H9 (cell line): Measurements from ENCODE around the gene ADGRD1. TPM values are rescaled to one million over a fixed set of nuclear protein-coding genes. Genes with fewer than 3 reads are reported as not detected.

Source experiments
- DNase-seq: peaks from one replicate; pipeline ENCODE4 v3.0.0-alpha.2; 2017
- H2AFZ ChIP-seq: one replicate; pipeline ENCODE4 v1.6.1; 2013; ENCODE audit warnings: mild to moderate bottlenecking, low read length, control low read depth, moderate library complexity
- H2AK5ac ChIP-seq: 2 replicates; pipeline ENCODE4 v1.6.1; 2013; ENCODE audit warnings: low read length, control low read depth, mixed read lengths; ENCODE audit not compliant: insufficient read length
- H2BK120ac ChIP-seq: one replicate; pipeline ENCODE4 v1.6.1; 2013; ENCODE audit warnings: low read depth, mild to moderate bottlenecking, low read length, control low read depth, inconsistent platforms; ENCODE audit not compliant: poor library complexity, severe bottlenecking
- H2BK12ac ChIP-seq: 2 replicates; pipeline ENCODE4 v1.6.1; 2013; ENCODE audit warnings: low read length, control low read depth, mixed read lengths, low read depth; ENCODE audit not compliant: insufficient read length
- H2BK15ac ChIP-seq: 2 replicates; pipeline ENCODE4 v1.6.1; 2013; ENCODE audit warnings: low read depth, low read length, control low read depth
- H2BK20ac ChIP-seq: one replicate; pipeline ENCODE4 v1.6.1; 2013; ENCODE audit warnings: low read depth, mild to moderate bottlenecking, low read length, control low read depth, inconsistent platforms; ENCODE audit not compliant: poor library complexity, severe bottlenecking
- H2BK5ac ChIP-seq: 2 replicates; pipeline ENCODE4 v1.6.1; 2013; ENCODE audit warnings: low read length, control low read depth, mixed read lengths; ENCODE audit not compliant: insufficient read length
- H3K14ac ChIP-seq: 2 replicates; pipeline ENCODE4 v1.6.1; 2013; ENCODE audit warnings: low read length, control low read depth; ENCODE audit not compliant: insufficient read depth
- H3K18ac ChIP-seq: 2 replicates; pipeline ENCODE4 v1.6.1; 2013; ENCODE audit warnings: low read depth, mild to moderate bottlenecking, mixed read lengths, low read length, control low read depth; ENCODE audit not compliant: insufficient read length
- H3K23ac ChIP-seq: 2 replicates; pipeline ENCODE4 v1.6.1; 2013; ENCODE audit warnings: low read length, control low read depth, mixed read lengths, low read depth; ENCODE audit not compliant: insufficient read length
- H3K23me2 ChIP-seq: 2 replicates; pipeline ENCODE4 v1.6.1; 2013; ENCODE audit warnings: low read depth, mild to moderate bottlenecking, mixed read lengths, low read length, control low read depth; ENCODE audit not compliant: insufficient read length, poor library complexity, severe bottlenecking
- H3K27ac ChIP-seq: 2 replicates; pipeline ENCODE4 v1.5.1; 2013; ENCODE audit warnings: low read length, control low read depth, mixed read lengths, low read depth; ENCODE audit not compliant: insufficient read length
- H3K27me3 ChIP-seq: 2 replicates; pipeline ENCODE4 v1.6.1; 2013; ENCODE audit warnings: low read length, control low read depth, inconsistent platforms; ENCODE audit not compliant: insufficient read depth
- H3K4ac ChIP-seq: 2 replicates; pipeline ENCODE4 v1.6.1; 2013; ENCODE audit warnings: low read depth, mild to moderate bottlenecking, control low read depth, inconsistent platforms, low read length, moderate library complexity
- H3K4me1 ChIP-seq: 2 replicates; pipeline ENCODE4 v1.6.1; 2013; ENCODE audit warnings: low read length, control low read depth, inconsistent platforms; ENCODE audit not compliant: insufficient read depth
- H3K4me2 ChIP-seq: 2 replicates; pipeline ENCODE4 v1.6.1; 2013; ENCODE audit warnings: low read length, control low read depth, mixed read lengths; ENCODE audit not compliant: insufficient read length, insufficient read depth
- H3K56ac ChIP-seq: 2 replicates; pipeline ENCODE4 v1.6.1; 2013; ENCODE audit warnings: low read depth, mild to moderate bottlenecking, mixed read lengths, low read length, control low read depth; ENCODE audit not compliant: insufficient read length
- H3K79me1 ChIP-seq: 2 replicates; pipeline ENCODE4 v1.6.1; 2013; ENCODE audit warnings: low read depth, mild to moderate bottlenecking, moderate library complexity, low read length, control low read depth, inconsistent platforms; ENCODE audit not compliant: insufficient read depth, poor library complexity, severe bottlenecking
- H3K79me2 ChIP-seq: 2 replicates; pipeline ENCODE4 v1.6.1; 2013; ENCODE audit warnings: low read length, control low read depth, inconsistent platforms; ENCODE audit not compliant: insufficient read depth
- H3K9ac ChIP-seq: 2 replicates; pipeline ENCODE4 v1.6.1; 2013; ENCODE audit warnings: low read length, control low read depth, mixed read lengths; ENCODE audit not compliant: insufficient read length; ENCODE audit errors: extremely low read depth
- H3K9me3 ChIP-seq: one replicate; pipeline ENCODE4 v1.6.1; 2013; ENCODE audit warnings: low read depth, low read length, inconsistent platforms; ENCODE audit not compliant: control insufficient read depth
- H3T11ph ChIP-seq: one replicate; pipeline ENCODE4 v1.6.1; 2013; ENCODE audit warnings: mild to moderate bottlenecking, low read length, control low read depth, inconsistent platforms
- H4K20me1 ChIP-seq: one replicate; pipeline ENCODE4 v1.6.1; 2013; ENCODE audit not compliant: control insufficient read depth, insufficient read length, insufficient read depth
- H4K5ac ChIP-seq: 2 replicates; pipeline ENCODE4 v1.6.1; 2013; ENCODE audit warnings: low read depth, mild to moderate bottlenecking, mixed read lengths, low read length, control low read depth; ENCODE audit not compliant: insufficient read length
- H4K8ac ChIP-seq: replicated peaks from 2 replicates; pipeline ENCODE4 v1.6.1; 2013; ENCODE audit warnings: low read length, control low read depth, mixed read lengths, low read depth; ENCODE audit not compliant: insufficient read length
- H4K91ac ChIP-seq: 2 replicates; pipeline ENCODE4 v1.6.1; 2013; ENCODE audit warnings: low read depth, mild to moderate bottlenecking, moderate library complexity, mixed read lengths, low read length, control low read depth; ENCODE audit not compliant: insufficient read length
- H3K27ac Mint-ChIP-seq, 3 experiments: 2 replicates in 2 of 3; 3 replicates in 1 of 3; pipeline ENCODE4 v1.8.0; 2020 to 2021; ENCODE audit warnings: mixed read lengths in 3 of 3, mild to moderate bottlenecking in 1 of 3, moderate library complexity in 1 of 3
- H3K27me3 Mint-ChIP-seq: 2 replicates; pipeline ENCODE4 v1.8.0; 2021; ENCODE audit warnings: low read depth, mild to moderate bottlenecking, moderate library complexity, mixed read lengths
- H3K36me3 Mint-ChIP-seq, 3 experiments: 2 replicates in 2 of 3; 3 replicates in 1 of 3; pipeline ENCODE4 v1.8.0; 2020 to 2021; ENCODE audit warnings: low read depth in 3 of 3, mixed read lengths in 3 of 3; ENCODE audit not compliant: insufficient read depth in 1 of 3
- H3K4me1 Mint-ChIP-seq, 2 experiments: 2 replicates each; pipeline ENCODE4 v1.8.0; 2020; ENCODE audit warnings: mixed read lengths in 2 of 2
- H3K4me3 Mint-ChIP-seq, 2 experiments: 2 replicates in 1 of 2; 3 replicates in 1 of 2; pipeline ENCODE4 v1.8.0; 2020 to 2021; ENCODE audit warnings: mild to moderate bottlenecking in 2 of 2, mixed read lengths in 2 of 2, moderate library complexity in 1 of 2
- H3K9me3 Mint-ChIP-seq, 2 experiments: 2 replicates in 1 of 2; 3 replicates in 1 of 2; pipeline ENCODE4 v1.8.0; 2020; ENCODE audit warnings: mild to moderate bottlenecking in 2 of 2, mixed read lengths in 2 of 2, moderate library complexity in 1 of 2
- WGBS: extraction: QIAGEN DNeasy Blood & Tissue Kit; methylation state at CpG from one replicate; pipeline ENCODE4 v1.1.7; 2013; ENCODE audit warnings: missing lambda C conversion rate, low lambda C conversion rate, mixed read lengths; ENCODE audit not compliant: insufficient read length; ENCODE audit errors: extremely low coverage; 5-methylcytosine and 5-hydroxymethylcytosine counted together
- total RNA-seq: library from RNA; stranded (reverse); gene quantifications from 2 replicates; pipeline ENCODE4 v1.2.1, GENCODE V29; 2021
- TF ChIP-seq, protein P1 (sequence below): fragments of 200-600 bp; sonication (generic); conservative IDR thresholded peaks from 3 replicates; pipeline ENCODE4 v1.8.0; 2021; ENCODE audit warnings: antibody characterized with exemption, mild to moderate bottlenecking

ADGRD1 gene
- total RNA-seq, 1 experiment from 2014 or later = 0.52 TPM

DNA sequence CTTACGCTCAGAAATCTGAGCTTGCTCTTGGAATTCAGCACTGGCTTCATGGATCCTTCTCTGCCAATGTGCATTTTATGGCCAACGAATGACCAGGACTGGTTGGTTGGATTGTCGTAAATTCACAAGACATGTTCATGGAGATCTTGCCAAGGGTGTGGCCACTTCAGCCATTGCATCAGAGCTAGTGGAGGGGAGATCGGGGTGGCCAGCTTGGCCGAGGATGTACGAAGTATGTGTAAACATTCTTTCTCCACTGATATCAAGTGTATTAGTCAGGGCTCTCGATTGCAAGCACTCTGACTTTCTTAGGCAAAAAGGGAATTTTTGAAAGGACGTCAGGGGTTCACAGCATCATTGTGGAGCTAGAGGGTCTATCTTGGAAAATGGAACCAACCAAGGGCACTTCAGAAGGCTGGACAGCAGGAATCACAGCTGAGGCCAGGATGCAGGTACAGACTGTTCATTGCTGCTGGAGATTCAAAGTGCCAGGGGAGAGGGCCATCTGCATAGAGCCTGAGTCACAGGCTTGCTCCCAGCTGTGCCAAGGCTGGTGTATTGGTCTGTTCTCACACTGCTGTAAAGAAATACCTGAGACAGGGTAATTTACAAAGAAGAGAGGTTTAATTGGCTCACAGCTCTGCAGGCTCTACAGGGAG lies 32.9 kb upstream of the ADGRD1 start:
- DNase-seq = no peak
- Histone ChIP-seq H2BK20ac (no peak overlapping the region), H3T11ph (no peak overlapping the region), H3K79me1 (no peaks in the 10 kb centered on the region), H3K4me1 (peaks cover 2% of the 10 kb centered on the region; the same call in 1 of the 2 replicates), H3K9me3 (no peaks in the 10 kb centered on the region), H4K20me1 (no peaks in the 10 kb centered on the region), H4K91ac (no peak overlapping the region), H2BK12ac (no peak overlapping the region), H2BK120ac (no peak overlapping the region), H2BK5ac (no peak overlapping the region), H2AFZ (no peak overlapping the region), H3K9ac (no peak overlapping the region), H3K18ac (no peak overlapping the region), H3K23ac (no peak overlapping the region), H3K27me3 (no peaks in the 10 kb centered on the region), H3K79me2 (no peaks in the 10 kb centered on the region), H2BK15ac (no peak overlapping the region), H3K56ac (no peak overlapping the region), H3K23me2 (no peaks in the 10 kb centered on the region), H4K8ac (no peak overlapping the region), H3K4me2 (no peak overlapping the region), H3K27ac (no peak overlapping the region), H3K4ac (no peak overlapping the region), H3K14ac (no peak overlapping the region), H4K5ac (no peak overlapping the region), H2AK5ac (no peak overlapping the region)
- H3K36me3 Mint-ChIP-seq = no peaks in the 10 kb centered on the region; a peak in 1 of 7 replicates
- peaks cover 10 to 12% of the 10 kb centered on the region in 2 experiments for H3K4me1 Mint-ChIP-seq
- H3K4me3 Mint-ChIP-seq = no peak overlapping the region
- WGBS = no CpG with 5 or more reads among the region's 8 CpGs
- H3K27me3 Mint-ChIP-seq = peaks cover 33% of the 10 kb centered on the region
- TF ChIP-seq, protein P1, sequence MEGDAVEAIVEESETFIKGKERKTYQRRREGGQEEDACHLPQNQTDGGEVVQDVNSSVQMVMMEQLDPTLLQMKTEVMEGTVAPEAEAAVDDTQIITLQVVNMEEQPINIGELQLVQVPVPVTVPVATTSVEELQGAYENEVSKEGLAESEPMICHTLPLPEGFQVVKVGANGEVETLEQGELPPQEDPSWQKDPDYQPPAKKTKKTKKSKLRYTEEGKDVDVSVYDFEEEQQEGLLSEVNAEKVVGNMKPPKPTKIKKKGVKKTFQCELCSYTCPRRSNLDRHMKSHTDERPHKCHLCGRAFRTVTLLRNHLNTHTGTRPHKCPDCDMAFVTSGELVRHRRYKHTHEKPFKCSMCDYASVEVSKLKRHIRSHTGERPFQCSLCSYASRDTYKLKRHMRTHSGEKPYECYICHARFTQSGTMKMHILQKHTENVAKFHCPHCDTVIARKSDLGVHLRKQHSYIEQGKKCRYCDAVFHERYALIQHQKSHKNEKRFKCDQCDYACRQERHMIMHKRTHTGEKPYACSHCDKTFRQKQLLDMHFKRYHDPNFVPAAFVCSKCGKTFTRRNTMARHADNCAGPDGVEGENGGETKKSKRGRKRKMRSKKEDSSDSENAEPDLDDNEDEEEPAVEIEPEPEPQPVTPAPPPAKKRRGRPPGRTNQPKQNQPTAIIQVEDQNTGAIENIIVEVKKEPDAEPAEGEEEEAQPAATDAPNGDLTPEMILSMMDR = no peak
- peaks cover 4% of the 10 kb centered on the region in 2 experiments for H3K9me3 Mint-ChIP-seq
- H3K27ac Mint-ChIP-seq = no peak overlapping the region
